ENCODE results near the gene BRD4.

BRD4 gene

DNA sequence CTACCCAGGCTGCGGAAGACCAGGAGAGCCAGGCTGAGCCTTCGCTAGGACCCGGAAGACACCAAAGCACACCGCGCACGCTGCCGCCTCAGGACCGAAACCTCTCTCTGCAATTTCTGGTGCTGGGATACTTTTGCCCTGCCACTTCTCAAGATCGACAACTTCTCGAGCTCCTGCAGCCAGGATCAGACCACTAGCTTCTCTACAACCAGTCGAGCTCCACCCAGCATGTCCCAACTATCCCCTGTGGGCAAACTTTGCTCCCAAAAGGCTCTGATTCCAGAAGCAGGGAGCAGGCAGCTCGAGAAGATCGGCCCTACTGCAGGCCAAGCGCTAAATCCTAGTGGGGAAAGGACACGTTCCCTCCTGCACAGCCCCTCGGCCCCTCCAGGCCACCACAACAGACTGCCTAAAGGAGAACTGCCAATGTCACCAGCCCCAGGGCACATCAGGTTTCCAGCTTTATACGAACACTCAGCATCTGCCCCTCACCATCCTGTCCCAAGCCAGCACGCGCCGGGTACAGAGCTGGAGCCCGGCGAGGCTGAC, 46.3 kb upstream of the BRD4 start:
- H3K9me3 ChIP-seq (ENCODE audit: severe bottlenecking): no peaks in the 10 kb centered on the region
- peak overlapping the region; percentile 87 for H3K4me3 ChIP-seq (ENCODE audit: low read depth, low read length)
- no peaks in the 10 kb centered on the region for H3K27me3 ChIP-seq (ENCODE audit: insufficient read depth, low read depth, severe bottlenecking)
- H3K27ac ChIP-seq: peak overlapping the region; percentile 98
- peak; percentile 21 for DNase-seq
- H3K36me3 ChIP-seq: peaks cover 32% of the 10 kb centered on the region
- TF ChIP-seq, protein P1, sequence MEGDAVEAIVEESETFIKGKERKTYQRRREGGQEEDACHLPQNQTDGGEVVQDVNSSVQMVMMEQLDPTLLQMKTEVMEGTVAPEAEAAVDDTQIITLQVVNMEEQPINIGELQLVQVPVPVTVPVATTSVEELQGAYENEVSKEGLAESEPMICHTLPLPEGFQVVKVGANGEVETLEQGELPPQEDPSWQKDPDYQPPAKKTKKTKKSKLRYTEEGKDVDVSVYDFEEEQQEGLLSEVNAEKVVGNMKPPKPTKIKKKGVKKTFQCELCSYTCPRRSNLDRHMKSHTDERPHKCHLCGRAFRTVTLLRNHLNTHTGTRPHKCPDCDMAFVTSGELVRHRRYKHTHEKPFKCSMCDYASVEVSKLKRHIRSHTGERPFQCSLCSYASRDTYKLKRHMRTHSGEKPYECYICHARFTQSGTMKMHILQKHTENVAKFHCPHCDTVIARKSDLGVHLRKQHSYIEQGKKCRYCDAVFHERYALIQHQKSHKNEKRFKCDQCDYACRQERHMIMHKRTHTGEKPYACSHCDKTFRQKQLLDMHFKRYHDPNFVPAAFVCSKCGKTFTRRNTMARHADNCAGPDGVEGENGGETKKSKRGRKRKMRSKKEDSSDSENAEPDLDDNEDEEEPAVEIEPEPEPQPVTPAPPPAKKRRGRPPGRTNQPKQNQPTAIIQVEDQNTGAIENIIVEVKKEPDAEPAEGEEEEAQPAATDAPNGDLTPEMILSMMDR (IDR thresholded peaks at IDR 0.05; ENCODE audit: low read depth, low read length): no peak

DNA sequence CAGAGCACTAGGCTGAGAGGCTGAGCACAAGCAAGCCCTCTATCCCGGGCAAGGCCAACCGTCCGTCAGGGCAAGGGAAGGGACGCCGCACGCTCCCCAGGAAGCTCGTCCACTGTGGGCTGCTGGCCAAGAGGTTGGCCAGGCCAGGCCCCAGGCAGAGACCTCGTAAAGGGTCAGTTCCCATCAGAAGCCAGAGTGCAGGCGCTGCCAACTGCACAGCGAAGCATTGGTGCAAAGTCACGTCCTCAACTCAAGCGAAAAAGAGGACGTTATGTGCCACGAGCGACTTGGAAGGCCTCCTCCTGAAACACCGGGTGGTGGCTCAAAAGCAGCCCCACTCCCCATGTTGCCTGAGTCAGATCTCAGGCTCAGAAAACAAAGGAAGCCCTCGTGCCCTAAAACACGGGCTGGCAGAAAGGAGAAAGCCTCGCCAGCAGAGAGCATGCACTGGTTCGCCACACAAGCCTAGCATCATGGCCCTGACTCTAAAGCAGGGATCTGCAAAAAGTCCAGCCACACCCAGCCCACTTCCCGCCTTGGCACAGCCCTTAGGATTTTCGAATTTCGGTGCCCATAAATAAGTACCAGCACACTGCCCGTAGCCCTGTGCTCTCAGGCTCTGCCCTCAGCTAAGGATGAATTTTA, 42.6 kb upstream of the BRD4 start:
- H3K36me3 ChIP-seq: peaks cover 47% of the 10 kb centered on the region
- TF ChIP-seq, protein P1 (IDR thresholded peaks at IDR 0.05; ENCODE audit: low read depth, low read length): no peak
- H3K9me3 ChIP-seq (ENCODE audit: severe bottlenecking): no peaks in the 10 kb centered on the region
- DNase-seq: no peak
- H3K4me3 ChIP-seq (ENCODE audit: low read depth, low read length): no peak overlapping the region
- H3K27ac ChIP-seq: no peak overlapping the region
- no peaks in the 10 kb centered on the region for H3K27me3 ChIP-seq (ENCODE audit: insufficient read depth, low read depth, severe bottlenecking)

DNA sequence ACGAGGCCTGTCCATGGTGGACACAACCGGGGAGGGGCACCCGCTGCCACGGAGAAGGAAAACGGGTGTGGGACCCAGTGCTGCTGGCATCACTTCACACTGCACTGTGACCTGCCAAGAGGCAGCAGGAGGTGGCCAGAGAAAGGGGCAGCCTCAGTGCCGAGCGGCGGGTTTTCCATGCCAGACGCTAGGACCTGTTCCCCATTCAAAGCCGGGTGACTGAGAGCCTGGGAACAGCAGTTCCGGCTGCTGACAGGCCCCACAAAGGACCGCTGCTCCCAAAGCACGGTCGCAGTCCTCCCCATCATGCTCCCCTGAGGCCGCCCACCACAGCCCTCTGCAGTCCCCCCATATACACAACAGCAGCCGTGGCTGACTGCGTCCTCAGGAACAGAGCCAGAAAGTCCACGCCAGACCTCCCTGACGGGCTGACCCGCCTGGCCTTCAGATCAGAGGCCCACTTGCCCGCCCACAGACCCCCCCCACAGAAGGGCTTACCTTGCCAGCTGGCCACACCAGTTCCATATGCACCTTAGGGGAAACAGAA, 41.8 kb upstream of the BRD4 start:
- DNase-seq: no peak
- no peak overlapping the region for H3K4me3 ChIP-seq (ENCODE audit: low read depth, low read length)
- no peaks in the 10 kb centered on the region for H3K27me3 ChIP-seq (ENCODE audit: insufficient read depth, low read depth, severe bottlenecking)
- H3K9me3 ChIP-seq (ENCODE audit: severe bottlenecking): no peaks in the 10 kb centered on the region
- H3K27ac ChIP-seq: no peak overlapping the region
- H3K36me3 ChIP-seq: peaks cover 51% of the 10 kb centered on the region
- TF ChIP-seq, protein P1 (IDR thresholded peaks at IDR 0.05; ENCODE audit: low read depth, low read length): no peak

DNA sequence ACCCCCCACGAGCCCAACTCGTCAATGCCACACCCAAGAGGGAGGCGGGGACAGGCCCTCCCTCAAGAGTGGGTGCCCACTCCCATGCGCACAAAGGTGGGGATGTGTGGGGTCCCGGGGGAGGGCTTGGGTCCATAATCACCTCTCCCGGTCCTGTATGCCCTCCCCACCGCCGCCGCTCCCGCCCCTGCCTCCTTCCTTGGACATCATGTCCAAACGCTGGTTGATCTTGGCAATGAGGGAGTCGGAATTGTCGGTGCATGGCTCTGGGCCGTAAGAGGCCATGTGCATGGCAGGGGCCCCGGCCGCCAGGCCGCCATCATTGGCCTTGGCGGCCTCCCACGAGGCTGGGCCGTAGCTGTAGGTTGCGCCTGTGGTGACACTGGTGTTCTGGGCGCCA, 41.3 kb upstream of the BRD4 start:
- H3K27me3 ChIP-seq (ENCODE audit: insufficient read depth, low read depth, severe bottlenecking): no peaks in the 10 kb centered on the region
- TF ChIP-seq, protein P1 (IDR thresholded peaks at IDR 0.05; ENCODE audit: low read depth, low read length): no peak
- no peak for DNase-seq
- no peak overlapping the region for H3K27ac ChIP-seq
- H3K4me3 ChIP-seq (ENCODE audit: low read depth, low read length): no peak overlapping the region
- peaks cover 51% of the 10 kb centered on the region for H3K36me3 ChIP-seq
- no peaks in the 10 kb centered on the region for H3K9me3 ChIP-seq (ENCODE audit: severe bottlenecking)

DNA sequence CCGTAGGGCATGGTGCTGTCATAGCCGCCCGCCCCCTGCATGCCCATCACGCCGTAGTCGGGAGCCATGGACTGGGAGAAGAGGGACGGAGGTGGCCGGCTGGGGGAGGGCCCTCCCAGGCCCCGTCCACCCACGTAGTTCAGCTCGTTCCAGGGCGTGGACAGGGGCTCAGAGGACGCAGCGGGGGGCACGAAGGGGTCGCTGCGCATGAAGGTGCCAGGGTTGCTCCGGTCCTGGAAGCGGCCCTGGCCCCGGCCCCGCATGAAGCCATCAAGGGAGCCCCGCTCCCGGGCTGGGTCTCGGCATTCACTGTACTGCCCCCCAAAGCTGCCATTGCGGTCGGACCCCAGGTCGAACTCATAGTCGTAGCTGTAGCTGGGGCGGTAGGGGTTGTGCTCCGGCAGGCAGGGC, 40.6 kb upstream of the BRD4 start:
- no peak for DNase-seq
- no peak overlapping the region for H3K4me3 ChIP-seq (ENCODE audit: low read depth, low read length)
- TF ChIP-seq, protein P1 (IDR thresholded peaks at IDR 0.05; ENCODE audit: low read depth, low read length): no peak
- no peaks in the 10 kb centered on the region for H3K9me3 ChIP-seq (ENCODE audit: severe bottlenecking)
- no peaks in the 10 kb centered on the region for H3K27me3 ChIP-seq (ENCODE audit: insufficient read depth, low read depth, severe bottlenecking)
- H3K27ac ChIP-seq: no peak overlapping the region
- H3K36me3 ChIP-seq: peaks cover 59% of the 10 kb centered on the region

Measured in WERI-Rb-1 (cell line).